ENCODE data around the gene COMMD3. TPM values are rescaled to one million over a fixed set of nuclear protein-coding genes. Genes with fewer than 3 reads are reported as not detected.

COMMD3 gene
- total RNA-seq, 4 donors from 2014 or later, result 29.9 to 41.3 (median 31.4) TPM

DNA sequence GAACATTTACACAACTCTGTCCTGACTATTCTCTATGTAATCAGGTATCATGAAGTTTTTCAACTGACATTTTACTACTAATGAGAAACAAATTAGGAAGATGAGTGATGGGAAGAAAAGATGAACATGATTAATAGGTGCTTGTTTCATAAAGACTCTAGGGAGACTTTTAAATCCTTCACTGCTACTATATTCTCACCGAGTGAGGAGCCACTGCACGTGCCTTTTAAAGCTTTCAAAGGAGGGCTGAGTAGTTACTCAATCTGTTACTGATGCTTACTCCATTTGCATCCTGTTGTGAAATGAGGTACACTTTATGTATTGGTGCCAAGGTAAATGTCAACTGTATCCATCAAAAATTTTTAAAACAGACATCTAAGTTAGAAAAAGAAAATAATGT is 1.3 kb upstream of the COMMD3 start:
- TF ChIP-seq CTCF (IDR thresholded peaks at IDR 0.05), result no peak
- TF ChIP-seq POLR2A (IDR thresholded peaks at IDR 0.05), result no peak
- no peak overlapping the region for H3K4me3 ChIP-seq (replicated peaks in 1 of 3)
- H3K9me3 ChIP-seq, result no peaks in the 10 kb centered on the region
- H3K27ac ChIP-seq, result no peak overlapping the region
- 79 to 80% methylated on average over 2 of the region's 2 CpGs for WGBS, 2 donors
- intact Hi-C loops (cut with DNase I), result loop anchor here (5.0 kb wide), 1 partner anchor 32 kb away; the partner anchor contains the start of gene SPAG6
- H3K27me3 ChIP-seq, result peaks cover 4% of the 10 kb centered on the region
- DNase-seq, result no peak
- H3K4me1 ChIP-seq, result peaks cover 6% of the 10 kb centered on the region in 2 donors
- H3K36me3 ChIP-seq, result no peaks in the 10 kb centered on the region

DNA sequence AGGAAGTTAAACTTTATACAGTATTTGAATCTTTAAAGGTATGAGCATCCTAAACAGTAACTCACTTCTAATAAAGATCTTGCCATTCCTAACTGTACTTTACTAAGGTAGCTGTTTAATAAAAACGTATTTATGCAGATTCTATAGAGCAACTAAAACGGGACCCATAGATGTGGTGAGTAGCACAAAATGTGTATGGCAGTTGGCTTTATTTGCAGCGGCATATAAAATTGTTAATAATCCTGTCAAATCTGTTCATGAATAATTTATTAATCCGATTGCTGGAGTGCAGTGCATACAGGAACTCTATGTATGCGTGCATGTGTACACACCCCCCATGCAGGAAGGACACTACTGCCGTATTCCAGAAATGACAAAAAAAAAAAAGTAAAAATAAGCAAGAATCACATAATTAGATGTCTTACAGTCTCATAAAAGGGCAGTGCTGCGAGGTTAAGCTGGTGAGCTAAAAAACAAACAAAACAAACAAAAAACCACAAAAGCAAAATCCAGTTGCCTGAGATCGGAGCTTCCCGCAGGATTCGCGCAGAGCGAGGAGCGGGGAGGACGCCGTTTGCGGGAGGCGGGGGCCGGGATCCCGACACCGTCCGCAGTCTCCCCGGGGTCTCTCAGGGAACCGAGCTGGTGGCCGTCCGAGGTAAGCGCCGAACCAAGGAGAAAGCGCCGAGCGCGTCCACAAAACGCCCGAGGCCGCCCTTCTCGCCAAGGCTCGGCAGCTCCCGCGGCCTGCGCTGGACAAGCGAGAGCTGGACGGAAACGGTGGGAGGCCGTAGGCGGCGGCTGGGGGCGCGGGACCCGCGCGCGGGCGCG is 518 bp upstream of the COMMD3 start:
- peak overlapping the region; percentile 15 to 82 (median 61) for H3K4me3 ChIP-seq (replicated peaks in 1 of 3)
- WGBS, 2 donors, result 4 to 5% methylated on average over 26 to 39 of the region's 53 CpGs
- H3K4me1 ChIP-seq, result peaks cover 6 to 9% of the 10 kb centered on the region in 2 donors
- no peaks in the 10 kb centered on the region for H3K9me3 ChIP-seq
- H3K36me3 ChIP-seq, result no peaks in the 10 kb centered on the region
- H3K27me3 ChIP-seq, result no peaks in the 10 kb centered on the region
- TF ChIP-seq POLR2A (IDR thresholded peaks at IDR 0.05) (no peak), CTCF (IDR thresholded peaks at IDR 0.05) (no peak)
- intact Hi-C loops (cut with DNase I), result no loop called here
- peak overlapping the region; percentile 82 to 89 (median 87) for H3K27ac ChIP-seq
- DNase-seq, result no peak

DNA sequence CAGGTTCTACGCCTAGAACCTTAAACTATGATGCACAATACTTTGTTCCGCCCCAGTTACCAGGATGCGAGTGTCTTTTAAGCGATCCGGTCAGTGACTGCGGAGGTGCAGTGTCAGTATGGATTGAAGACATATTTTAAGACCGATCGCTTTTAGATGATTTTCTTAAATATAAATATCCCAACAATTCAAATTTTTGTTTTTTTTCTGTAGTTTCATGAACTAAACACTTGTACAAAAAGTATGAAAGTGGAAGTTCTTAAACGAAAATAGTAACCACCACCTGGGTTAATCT is 835 bp downstream of the COMMD3 start:
- H3K36me3 ChIP-seq, result no peaks in the 10 kb centered on the region
- H3K27ac ChIP-seq, result peak overlapping the region; percentile 82 to 92 (median 88)
- H3K4me3 ChIP-seq (replicated peaks in 1 of 3), result peak overlapping the region; percentile 60 to 86 (median 61)
- no peaks in the 10 kb centered on the region for H3K27me3 ChIP-seq
- peaks cover 6 to 9% of the 10 kb centered on the region in 2 donors for H3K4me1 ChIP-seq
- no peak for TF ChIP-seq CTCF (IDR thresholded peaks at IDR 0.05)
- TF ChIP-seq POLR2A (IDR thresholded peaks at IDR 0.05), result no peak
- peak; percentile 14 to 15 for DNase-seq
- 16% methylated on average over 9 of the region's 9 CpGs for WGBS, 2 donors
- intact Hi-C loops (cut with DNase I), result no loop called here
- H3K9me3 ChIP-seq, result no peaks in the 10 kb centered on the region

- Histone ChIP-seq H3K27ac (no peak overlapping the region), H3K36me3 (no peaks in the 10 kb centered on the region), H3K9me3 (no peaks in the 10 kb centered on the region), H3K27me3 (no peaks in the 10 kb centered on the region), H3K4me1 (peaks cover 13 to 14% of the 10 kb centered on the region in 2 donors), H3K4me3 (replicated peaks in 1 of 3) (no peak overlapping the region)
- WGBS, 2 donors, result 95 to 98% methylated on average over 6 of the region's 6 CpGs
- TF ChIP-seq POLR2A (IDR thresholded peaks at IDR 0.05) (no peak), CTCF (IDR thresholded peaks at IDR 0.05) (no peak)
- intact Hi-C loops (cut with DNase I), result no loop called here
- no peak for DNase-seq
Measured at GRCh38 chr10:22317771-22318565, 1.8 kb downstream of the COMMD3 start.

DNA sequence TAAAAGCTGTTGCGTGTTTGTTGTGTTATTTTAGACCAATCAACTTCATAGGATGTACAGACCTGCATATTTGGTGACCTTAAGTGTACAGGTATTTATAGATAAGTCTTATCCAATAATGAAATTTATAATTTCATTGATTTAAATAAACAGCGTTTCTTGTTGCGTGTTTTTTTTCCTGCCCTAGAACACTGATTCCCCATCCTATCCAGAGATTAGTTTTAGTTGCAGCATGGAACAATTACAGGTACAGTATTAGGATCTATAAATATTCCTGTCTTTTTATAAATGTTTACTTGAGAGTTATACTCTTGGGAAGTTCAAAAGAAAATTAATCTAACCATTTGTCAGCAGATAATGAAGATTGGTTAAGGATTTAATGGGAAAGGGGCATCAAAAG is 2.6 kb downstream of the COMMD3 start:
- no peak for TF ChIP-seq CTCF (IDR thresholded peaks at IDR 0.05)
- TF ChIP-seq POLR2A (IDR thresholded peaks at IDR 0.05), result no peak
- 97 to 98% methylated on average over 3 of the region's 3 CpGs for WGBS, 2 donors
- no peak for DNase-seq
- Histone ChIP-seq H3K27ac (no peak overlapping the region), H3K9me3 (no peaks in the 10 kb centered on the region), H3K27me3 (no peaks in the 10 kb centered on the region), H3K4me3 (replicated peaks in 1 of 3) (no peak overlapping the region), H3K4me1 (peaks cover 13 to 20% of the 10 kb centered on the region in 2 donors), H3K36me3 (no peaks in the 10 kb centered on the region)
- intact Hi-C loops (cut with DNase I), result no loop called here

Data from thyroid gland (tissue), 4 donors.